ENCODE measurements around the gene CABCOCO1.

- TF ChIP-seq ARNTL (CRISPR knock-in tag; IDR thresholded peaks at IDR 0.05) = no peak
- no peak for TF ChIP-seq SIN3A (IDR thresholded peaks at IDR 0.05; ENCODE audit: borderline replicate concordance, low read depth, low read length)
- no peak for TF ChIP-seq EP300 (IDR thresholded peaks at IDR 0.05; ENCODE audit: low read depth in 2 of 2, low read length in 2 of 2)
- no peak for TF ChIP-seq EP300 (CRISPR knock-in tag; IDR thresholded peaks at IDR 0.05; ENCODE audit: borderline replicate concordance)
- no peak for TF ChIP-seq YY1 (IDR thresholded peaks at IDR 0.05; ENCODE audit: insufficient read depth, insufficient replicate concordance, low read depth, low read length)
- TF ChIP-seq, protein P1, sequence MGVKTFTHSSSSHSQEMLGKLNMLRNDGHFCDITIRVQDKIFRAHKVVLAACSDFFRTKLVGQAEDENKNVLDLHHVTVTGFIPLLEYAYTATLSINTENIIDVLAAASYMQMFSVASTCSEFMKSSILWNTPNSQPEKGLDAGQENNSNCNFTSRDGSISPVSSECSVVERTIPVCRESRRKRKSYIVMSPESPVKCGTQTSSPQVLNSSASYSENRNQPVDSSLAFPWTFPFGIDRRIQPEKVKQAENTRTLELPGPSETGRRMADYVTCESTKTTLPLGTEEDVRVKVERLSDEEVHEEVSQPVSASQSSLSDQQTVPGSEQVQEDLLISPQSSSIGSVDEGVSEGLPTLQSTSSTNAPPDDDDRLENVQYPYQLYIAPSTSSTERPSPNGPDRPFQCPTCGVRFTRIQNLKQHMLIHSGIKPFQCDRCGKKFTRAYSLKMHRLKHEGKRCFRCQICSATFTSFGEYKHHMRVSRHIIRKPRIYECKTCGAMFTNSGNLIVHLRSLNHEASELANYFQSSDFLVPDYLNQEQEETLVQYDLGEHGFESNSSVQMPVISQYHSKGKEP (CRISPR knock-in tag; IDR thresholded peaks at IDR 0.05) = no peak
- no peak for TF ChIP-seq JUNB (CRISPR knock-in tag; IDR thresholded peaks at IDR 0.05; ENCODE audit: borderline replicate concordance)
- no peak for TF ChIP-seq FOXK2 (IDR thresholded peaks at IDR 0.05)
- TF ChIP-seq CHD2 (IDR thresholded peaks at IDR 0.05; ENCODE audit: low read depth, low read length) = no peak
- no peak for TF ChIP-seq ZNF747 (CRISPR knock-in tag; IDR thresholded peaks at IDR 0.05; ENCODE audit: borderline replicate concordance)
- no peak for TF ChIP-seq KLF13 (CRISPR knock-in tag; IDR thresholded peaks at IDR 0.05)
- TF ChIP-seq ZNF629 (CRISPR knock-in tag; conservative IDR thresholded peaks at IDR 0.05) = no peak
These were observed 114.0 kb downstream of the CABCOCO1 start for GRCh38 chr10:61776615-61777266.

Measured in HepG2 (cell line).